ENCODE measurements around the gene TAS2R60. TPM values are rescaled to one million over a fixed set of nuclear protein-coding genes. Genes with fewer than 3 reads are reported as not detected.

TAS2R60 gene
- total RNA-seq, 1 donor, result not detected

DNA sequence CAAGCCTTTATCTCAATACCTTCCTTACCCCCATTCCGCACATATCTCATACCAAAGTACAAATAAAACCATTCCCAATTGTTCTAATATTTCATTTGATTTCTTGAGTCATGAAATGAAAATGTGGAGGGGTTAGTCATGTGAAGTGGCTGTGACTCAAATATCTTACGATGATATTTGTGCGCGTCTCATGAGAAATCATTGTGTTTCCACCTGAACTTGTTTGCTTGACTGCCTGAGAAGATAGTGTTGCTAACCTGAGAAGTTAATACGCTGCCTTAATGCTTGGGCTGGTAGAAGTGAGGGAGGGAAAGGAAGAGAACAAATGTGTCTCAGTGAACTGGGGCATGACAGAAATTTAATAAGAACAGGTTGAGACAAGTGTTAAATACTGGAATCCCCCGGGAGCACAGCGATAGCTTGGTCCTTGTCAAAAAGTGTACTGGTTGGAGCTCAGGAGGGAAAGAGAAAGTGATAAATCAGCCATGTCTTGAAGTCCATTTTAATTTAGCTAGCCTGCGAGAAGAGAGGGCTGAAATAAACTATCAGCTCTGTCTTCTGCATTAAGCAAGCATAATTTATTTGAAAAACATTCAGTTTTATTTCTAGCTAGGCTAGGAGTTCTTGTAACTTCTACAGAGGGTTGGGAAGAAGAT, 27.4 kb upstream of the TAS2R60 start:
- no peaks in the 10 kb centered on the region for H3K27me3 ChIP-seq (ENCODE audit: insufficient read depth, low read length)
- DNase-seq (ENCODE audit: insufficient read length, low spot score, missing footprints), result peak; percentile 89

GRCh38 chr7:143416565-143417149, 26.6 kb upstream of the TAS2R60 start:
- H3K4me2 ChIP-seq (ENCODE audit: insufficient read depth, low read length), result no peak overlapping the region
- TF ChIP-seq, protein P1, sequence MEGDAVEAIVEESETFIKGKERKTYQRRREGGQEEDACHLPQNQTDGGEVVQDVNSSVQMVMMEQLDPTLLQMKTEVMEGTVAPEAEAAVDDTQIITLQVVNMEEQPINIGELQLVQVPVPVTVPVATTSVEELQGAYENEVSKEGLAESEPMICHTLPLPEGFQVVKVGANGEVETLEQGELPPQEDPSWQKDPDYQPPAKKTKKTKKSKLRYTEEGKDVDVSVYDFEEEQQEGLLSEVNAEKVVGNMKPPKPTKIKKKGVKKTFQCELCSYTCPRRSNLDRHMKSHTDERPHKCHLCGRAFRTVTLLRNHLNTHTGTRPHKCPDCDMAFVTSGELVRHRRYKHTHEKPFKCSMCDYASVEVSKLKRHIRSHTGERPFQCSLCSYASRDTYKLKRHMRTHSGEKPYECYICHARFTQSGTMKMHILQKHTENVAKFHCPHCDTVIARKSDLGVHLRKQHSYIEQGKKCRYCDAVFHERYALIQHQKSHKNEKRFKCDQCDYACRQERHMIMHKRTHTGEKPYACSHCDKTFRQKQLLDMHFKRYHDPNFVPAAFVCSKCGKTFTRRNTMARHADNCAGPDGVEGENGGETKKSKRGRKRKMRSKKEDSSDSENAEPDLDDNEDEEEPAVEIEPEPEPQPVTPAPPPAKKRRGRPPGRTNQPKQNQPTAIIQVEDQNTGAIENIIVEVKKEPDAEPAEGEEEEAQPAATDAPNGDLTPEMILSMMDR (IDR thresholded peaks at IDR 0.05; ENCODE audit: extremely low read depth, low read depth, low read length), result peak; percentile 72
- H3K27ac ChIP-seq (ENCODE audit: low read depth, low read length), result no peak overlapping the region
- H3K4me3 ChIP-seq (ENCODE audit: insufficient read depth, low read length), result no peak overlapping the region
- H3K4me1 ChIP-seq (ENCODE audit: insufficient read depth, low read length), result peaks cover 29% of the 10 kb centered on the region
- peak; percentile 82 for DNase-seq (ENCODE audit: insufficient read length, low spot score, missing footprints)
- no peaks in the 10 kb centered on the region for H3K36me3 ChIP-seq (ENCODE audit: insufficient read depth, low read length)
- no peaks in the 10 kb centered on the region for H4K20me1 ChIP-seq (ENCODE audit: insufficient read depth, low read length)
- no peaks in the 10 kb centered on the region for H3K79me2 ChIP-seq (ENCODE audit: insufficient read depth, low read length)
- H3K27me3 ChIP-seq (ENCODE audit: insufficient read depth, low read length), result no peaks in the 10 kb centered on the region
- H3K9me3 ChIP-seq (ENCODE audit: low read depth, low read length), result no peaks in the 10 kb centered on the region
- no peak overlapping the region for H2AFZ ChIP-seq (ENCODE audit: low read length)

More for the DNA sequence above, 27.4 kb upstream of the TAS2R60 start:
- Histone ChIP-seq H3K4me3 (ENCODE audit: insufficient read depth, low read length) (peak overlapping the region; percentile 5), H3K27ac (ENCODE audit: low read depth, low read length) (peak overlapping the region; percentile 59), H4K20me1 (ENCODE audit: insufficient read depth, low read length) (no peaks in the 10 kb centered on the region), H3K4me1 (ENCODE audit: insufficient read depth, low read length) (peaks cover 36% of the 10 kb centered on the region), H3K9me3 (ENCODE audit: low read depth, low read length) (no peaks in the 10 kb centered on the region), H2AFZ (ENCODE audit: low read length) (peak overlapping the region; percentile 5), H3K36me3 (ENCODE audit: insufficient read depth, low read length) (no peaks in the 10 kb centered on the region), H3K79me2 (ENCODE audit: insufficient read depth, low read length) (no peaks in the 10 kb centered on the region), H3K4me2 (ENCODE audit: insufficient read depth, low read length) (peak overlapping the region; percentile 67)
- TF ChIP-seq, protein P1 (IDR thresholded peaks at IDR 0.05; ENCODE audit: extremely low read depth, low read depth, low read length), result no peak

GRCh38 chr7:143417734-143418383, 25.4 kb upstream of the TAS2R60 start:
- TF ChIP-seq, protein P1 (IDR thresholded peaks at IDR 0.05; ENCODE audit: extremely low read depth, low read depth, low read length), result no peak
- Histone ChIP-seq H3K4me2 (ENCODE audit: insufficient read depth, low read length) (no peak overlapping the region), H4K20me1 (ENCODE audit: insufficient read depth, low read length) (no peaks in the 10 kb centered on the region), H3K27me3 (ENCODE audit: insufficient read depth, low read length) (no peaks in the 10 kb centered on the region), H3K9me3 (ENCODE audit: low read depth, low read length) (no peaks in the 10 kb centered on the region), H3K79me2 (ENCODE audit: insufficient read depth, low read length) (no peaks in the 10 kb centered on the region), H3K4me1 (ENCODE audit: insufficient read depth, low read length) (peaks cover 20% of the 10 kb centered on the region), H3K27ac (ENCODE audit: low read depth, low read length) (no peak overlapping the region), H2AFZ (ENCODE audit: low read length) (no peak overlapping the region), H3K36me3 (ENCODE audit: insufficient read depth, low read length) (no peaks in the 10 kb centered on the region), H3K4me3 (ENCODE audit: insufficient read depth, low read length) (no peak overlapping the region)
- peak; percentile 83 for DNase-seq (ENCODE audit: insufficient read length, low spot score, missing footprints)
